GM11168 (cell line): ENCODE results near the gene DNAJC21.
"Not testable (repeated sequence)": the region's sequence is repeated elsewhere in the genome, so short reads cannot be mapped to it uniquely, and the experiment has no call there.

Experiments used
- in situ Hi-C: fragments of 300-500 bp; cut with MboI; formaldehyde crosslinking; loops from one replicate; pipeline ENCODE4 v1.12.0; 2022; ENCODE audit warnings: low sequenced_read_pairs; ENCODE audit not compliant: unreplicated experiment

Gene DNAJC21

GRCh38 chr5:34968258-34968657, 38.9 kb downstream of the DNAJC21 start:
- in situ Hi-C loops = no loop called here

GRCh38 chr5:34970552-34970951, 41.2 kb downstream of the DNAJC21 start:
- in situ Hi-C loops = no loop called here

GRCh38 chr5:34971655-34972054, 42.3 kb downstream of the DNAJC21 start:
- in situ Hi-C loops = not testable (repeated sequence)

- in situ Hi-C loops = no loop called here
Observed at GRCh38 chr5:34976347-34976746, 47.0 kb downstream of the DNAJC21 start.

- in situ Hi-C loops = no loop called here
Observed at GRCh38 chr5:34977934-34978613, 48.7 kb downstream of the DNAJC21 start.

GRCh38 chr5:34978681-34979080, 49.3 kb downstream of the DNAJC21 start:
- in situ Hi-C loops = no loop called here

- in situ Hi-C loops = no loop called here
Observed at GRCh38 chr5:34982823-34983222, 53.5 kb downstream of the DNAJC21 start.

- in situ Hi-C loops = no loop called here
Observed at GRCh38 chr5:34986965-34987364, 57.6 kb downstream of the DNAJC21 start.

- in situ Hi-C loops = no loop called here
Observed at GRCh38 chr5:34991486-34992238, 62.3 kb downstream of the DNAJC21 start.

GRCh38 chr5:34993951-34994350, 64.6 kb downstream of the DNAJC21 start:
- in situ Hi-C loops = no loop called here

GRCh38 chr5:34996261-34996660, 66.9 kb downstream of the DNAJC21 start:
- in situ Hi-C loops = no loop called here

- in situ Hi-C loops = no loop called here
Observed at GRCh38 chr5:34998058-34998789, 68.9 kb downstream of the DNAJC21 start.

GRCh38 chr5:35001842-35002241, 72.5 kb downstream of the DNAJC21 start:
- in situ Hi-C loops = loop anchor here (5.0 kb wide), 1 partner anchor 45 kb away; no protein-coding TSS in a partner anchor

- in situ Hi-C loops = loop anchor here (5.0 kb wide), 1 partner anchor 45 kb away; no protein-coding TSS in a partner anchor
Observed at GRCh38 chr5:35002459-35002858, 73.1 kb downstream of the DNAJC21 start.

- in situ Hi-C loops = loop anchor here (5.0 kb wide), 1 partner anchor 46 kb away; no protein-coding TSS in a partner anchor
Observed at GRCh38 chr5:35003018-35003957, 73.9 kb downstream of the DNAJC21 start.

- in situ Hi-C loops = loop anchor here (5.0 kb wide), 1 partner anchor 47 kb away; no protein-coding TSS in a partner anchor
Observed at GRCh38 chr5:35004200-35004599, 74.8 kb downstream of the DNAJC21 start.

GRCh38 chr5:35004771-35005170, 75.4 kb downstream of the DNAJC21 start:
- in situ Hi-C loops = loop anchor here (5.0 kb wide), 1 partner anchor 47 kb away; no protein-coding TSS in a partner anchor
